PC-3 (cell line): ENCODE data around the gene ZWILCH.

ENCODE experiments used
- EZH2 ChIP-seq: fragments of 300-600 bp; sonication (generic); IDR thresholded peaks from one replicate; pipeline ENCODE4 v1.6.1; 2017; ENCODE audit warnings: antibody characterized with exemption, mild to moderate bottlenecking, low read length; ENCODE audit not compliant: unreplicated experiment
- TF ChIP-seq, protein P1 (sequence below): fragments of 300-600 bp; sonication (generic); conservative IDR thresholded peaks from 2 replicates; pipeline ENCODE4 v1.5.1; 2017; ENCODE audit warnings: antibody characterized with exemption, low read depth, mild to moderate bottlenecking, low read length

DNA sequence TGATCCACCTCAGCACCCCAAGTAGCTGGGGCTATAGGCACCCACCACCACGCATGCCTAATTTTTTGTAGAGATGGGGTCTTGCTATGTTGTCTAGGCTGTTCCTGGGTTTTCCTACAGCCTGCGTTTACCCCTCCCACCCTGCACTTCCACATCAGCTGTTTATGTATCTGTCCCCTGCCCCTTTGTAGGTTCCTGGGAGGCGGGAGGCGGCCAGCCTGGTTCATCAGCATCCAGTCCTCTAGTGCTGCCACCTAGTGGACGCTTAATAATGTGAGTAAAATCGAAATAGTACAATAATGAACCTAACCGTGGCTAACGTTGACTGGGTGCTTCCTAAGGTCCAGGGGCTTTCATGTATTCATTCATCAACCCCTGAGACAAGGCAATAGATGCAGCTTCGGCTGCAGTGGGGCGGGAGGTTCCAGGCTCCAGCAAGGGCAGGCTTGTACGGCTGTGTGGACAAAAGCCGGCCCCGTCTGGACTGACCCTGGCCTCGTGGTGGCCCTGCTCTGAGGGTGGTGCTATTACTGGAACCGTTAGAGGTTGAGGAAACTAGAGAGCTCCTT lies 61.9 kb downstream of the ZWILCH start:
- no peak for TF ChIP-seq EZH2
- TF ChIP-seq, protein P1, sequence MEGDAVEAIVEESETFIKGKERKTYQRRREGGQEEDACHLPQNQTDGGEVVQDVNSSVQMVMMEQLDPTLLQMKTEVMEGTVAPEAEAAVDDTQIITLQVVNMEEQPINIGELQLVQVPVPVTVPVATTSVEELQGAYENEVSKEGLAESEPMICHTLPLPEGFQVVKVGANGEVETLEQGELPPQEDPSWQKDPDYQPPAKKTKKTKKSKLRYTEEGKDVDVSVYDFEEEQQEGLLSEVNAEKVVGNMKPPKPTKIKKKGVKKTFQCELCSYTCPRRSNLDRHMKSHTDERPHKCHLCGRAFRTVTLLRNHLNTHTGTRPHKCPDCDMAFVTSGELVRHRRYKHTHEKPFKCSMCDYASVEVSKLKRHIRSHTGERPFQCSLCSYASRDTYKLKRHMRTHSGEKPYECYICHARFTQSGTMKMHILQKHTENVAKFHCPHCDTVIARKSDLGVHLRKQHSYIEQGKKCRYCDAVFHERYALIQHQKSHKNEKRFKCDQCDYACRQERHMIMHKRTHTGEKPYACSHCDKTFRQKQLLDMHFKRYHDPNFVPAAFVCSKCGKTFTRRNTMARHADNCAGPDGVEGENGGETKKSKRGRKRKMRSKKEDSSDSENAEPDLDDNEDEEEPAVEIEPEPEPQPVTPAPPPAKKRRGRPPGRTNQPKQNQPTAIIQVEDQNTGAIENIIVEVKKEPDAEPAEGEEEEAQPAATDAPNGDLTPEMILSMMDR = peak; percentile 70
